ENCODE data around the gene WWOX.

- TF ChIP-seq, protein P1, sequence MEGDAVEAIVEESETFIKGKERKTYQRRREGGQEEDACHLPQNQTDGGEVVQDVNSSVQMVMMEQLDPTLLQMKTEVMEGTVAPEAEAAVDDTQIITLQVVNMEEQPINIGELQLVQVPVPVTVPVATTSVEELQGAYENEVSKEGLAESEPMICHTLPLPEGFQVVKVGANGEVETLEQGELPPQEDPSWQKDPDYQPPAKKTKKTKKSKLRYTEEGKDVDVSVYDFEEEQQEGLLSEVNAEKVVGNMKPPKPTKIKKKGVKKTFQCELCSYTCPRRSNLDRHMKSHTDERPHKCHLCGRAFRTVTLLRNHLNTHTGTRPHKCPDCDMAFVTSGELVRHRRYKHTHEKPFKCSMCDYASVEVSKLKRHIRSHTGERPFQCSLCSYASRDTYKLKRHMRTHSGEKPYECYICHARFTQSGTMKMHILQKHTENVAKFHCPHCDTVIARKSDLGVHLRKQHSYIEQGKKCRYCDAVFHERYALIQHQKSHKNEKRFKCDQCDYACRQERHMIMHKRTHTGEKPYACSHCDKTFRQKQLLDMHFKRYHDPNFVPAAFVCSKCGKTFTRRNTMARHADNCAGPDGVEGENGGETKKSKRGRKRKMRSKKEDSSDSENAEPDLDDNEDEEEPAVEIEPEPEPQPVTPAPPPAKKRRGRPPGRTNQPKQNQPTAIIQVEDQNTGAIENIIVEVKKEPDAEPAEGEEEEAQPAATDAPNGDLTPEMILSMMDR (IDR thresholded peaks at IDR 0.05) = no peak
- TF ChIP-seq POLR2A (IDR thresholded peaks at IDR 0.05) = no peak
Measured at GRCh38 chr16:79090966-79091365, 991.5 kb downstream of the WWOX start.

All from thyroid gland (tissue), 4 donors.